IgD-negative memory B cell (primary cell): ENCODE measurements around the gene TRAF6. TPM values are rescaled to one million over a fixed set of nuclear protein-coding genes. Genes with fewer than 3 reads are reported as not detected.
A peak's percentile ranks its signal among the peaks of the same experiment; 100 is the strongest.
"Not testable (repeated sequence)": the region's sequence is repeated elsewhere in the genome, so short reads cannot be mapped to it uniquely, and the experiment has no call there.

Experiments
- H3K27ac Mint-ChIP-seq, 3 donors: one replicate each; pipeline ENCODE4 v1.8.0; 2020 to 2022; ENCODE audit warnings: mild to moderate bottlenecking in 3 of 3, mixed read lengths in 3 of 3, moderate library complexity in 1 of 3
- H3K27me3 Mint-ChIP-seq: one replicate; pipeline ENCODE4 v1.8.0; 2021; ENCODE audit warnings: mixed read lengths
- H3K36me3 Mint-ChIP-seq: one replicate; pipeline ENCODE4 v1.8.0; 2020; ENCODE audit warnings: mild to moderate bottlenecking, mixed read lengths
- H3K4me1 Mint-ChIP-seq, 3 donors: one replicate each; pipeline ENCODE4 v1.8.0; 2020 to 2022; ENCODE audit warnings: mixed read lengths in 3 of 3, mild to moderate bottlenecking in 1 of 3
- H3K4me3 Mint-ChIP-seq, 4 donors: one replicate each; pipeline ENCODE4 v1.8.0; 2020 to 2022; ENCODE audit warnings: mild to moderate bottlenecking in 4 of 4, mixed read lengths in 4 of 4, moderate library complexity in 3 of 4
- H3K9me3 Mint-ChIP-seq, 3 donors: one replicate each; pipeline ENCODE4 v1.8.0; 2020 to 2021; ENCODE audit warnings: mixed read lengths in 3 of 3, mild to moderate bottlenecking in 1 of 3
- polyA plus RNA-seq: library from polyadenylated mRNA; unstranded; fragments of 300-500 nt; fragmentation: Illumina TruSeq; gene quantifications from one replicate; pipeline ENCODE4 v1.2.3, GENCODE V29; 2021

TRAF6 gene
- polyA plus RNA-seq, 1 donor from 2014 or later = 12.2 TPM

GRCh38 chr11:36509201-36509639 is 852 bp downstream of the TRAF6 start:
- peaks cover 0 to 4% (median 3%) of the 10 kb centered on the region in 3 donors for H3K9me3 Mint-ChIP-seq
- peak overlapping the region; percentile 93 to 99 (median 94) for H3K27ac Mint-ChIP-seq
- peak overlapping the region; percentile 93 to 99 (median 98) for H3K4me3 Mint-ChIP-seq
- H3K4me1 Mint-ChIP-seq = peaks cover 22 to 35% (median 25%) of the 10 kb centered on the region in 3 donors
- peaks cover 4% of the 10 kb centered on the region for H3K27me3 Mint-ChIP-seq
- no peaks in the 10 kb centered on the region for H3K36me3 Mint-ChIP-seq

GRCh38 chr11:36508743-36509142 is 1.3 kb downstream of the TRAF6 start:
- H3K4me1 Mint-ChIP-seq = peaks cover 22 to 35% (median 25%) of the 10 kb centered on the region in 3 donors
- H3K9me3 Mint-ChIP-seq = no peaks in the 10 kb centered on the region

DNA sequence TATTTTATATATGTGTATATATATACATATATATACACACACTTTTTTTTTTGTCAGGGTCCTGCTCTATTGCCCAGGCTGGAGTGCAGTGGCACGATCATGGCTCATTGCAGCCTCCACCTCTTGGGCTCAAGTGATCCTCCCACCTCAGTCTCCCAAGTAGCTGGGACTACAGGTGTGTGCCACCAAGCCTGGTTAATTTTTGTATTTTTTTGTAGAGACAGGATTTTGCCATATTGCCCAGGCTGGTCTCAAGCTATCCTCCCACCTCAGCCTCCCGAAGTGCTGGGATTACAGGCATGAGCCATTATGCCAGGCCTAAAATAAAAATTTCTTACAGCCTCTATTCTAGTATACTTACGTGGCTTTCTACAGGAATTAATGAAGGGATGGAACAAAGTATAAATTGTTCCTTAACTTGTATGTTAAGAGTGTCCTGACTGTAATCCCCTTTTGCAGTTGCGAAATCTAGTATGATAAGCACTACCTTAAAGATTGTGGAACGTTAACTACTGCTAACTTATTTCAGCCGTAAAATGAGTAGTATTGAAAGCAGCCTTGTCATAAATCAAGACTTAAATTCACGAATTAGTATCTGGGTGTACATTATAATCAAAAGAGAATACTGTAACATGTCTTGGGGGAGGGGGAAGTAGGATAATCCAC is 2.1 kb downstream of the TRAF6 start:
- no peaks in the 10 kb centered on the region for H3K27me3 Mint-ChIP-seq
- peak overlapping the region in 2 of 3 donors; percentile 56 to 93 for H3K27ac Mint-ChIP-seq
- no peaks in the 10 kb centered on the region for H3K36me3 Mint-ChIP-seq
- H3K4me3 Mint-ChIP-seq = peak overlapping the region in 3 of 4 donors; percentile 98 to 99 (median 99)
- no peaks in the 10 kb centered on the region for H3K9me3 Mint-ChIP-seq
- peaks cover 22 to 35% (median 25%) of the 10 kb centered on the region in 3 donors for H3K4me1 Mint-ChIP-seq

More at GRCh38 chr11:36508743-36509142, 1.3 kb downstream of the TRAF6 start:
- Mint-ChIP-seq H3K4me3 (peak overlapping the region; percentile 93 to 99 (median 98)), H3K27ac (peak overlapping the region; percentile 93 to 99 (median 94)), H3K27me3 (peaks cover 4% of the 10 kb centered on the region), H3K36me3 (no peaks in the 10 kb centered on the region)

DNA sequence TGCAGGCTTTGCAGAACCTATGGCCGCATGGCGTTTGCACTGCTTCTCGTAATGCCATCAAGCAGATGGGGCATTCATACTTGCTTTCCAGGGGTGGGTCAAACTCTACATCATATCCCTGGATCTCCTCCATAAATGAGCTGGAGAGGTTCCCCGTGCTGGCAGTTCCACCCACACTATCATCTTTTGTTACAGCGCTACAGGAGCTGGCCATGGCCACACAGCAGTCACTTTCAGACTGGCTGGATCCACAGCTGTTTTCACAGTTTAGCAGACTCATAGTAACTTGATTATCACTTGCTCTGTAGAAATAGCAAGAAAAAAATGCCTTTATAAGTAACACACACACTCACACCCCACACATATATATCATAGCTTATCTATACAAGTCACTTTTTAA is 8.8 kb downstream of the TRAF6 start:
- Mint-ChIP-seq H3K9me3 (no peaks in the 10 kb centered on the region), H3K27ac (peak overlapping the region in 2 of 3 donors; percentile 11 to 62), H3K27me3 (no peaks in the 10 kb centered on the region), H3K4me3 (no peak overlapping the region), H3K36me3 (no peaks in the 10 kb centered on the region), H3K4me1 (peaks cover 8 to 27% (median 9%) of the 10 kb centered on the region in 3 donors)

- H3K27me3 Mint-ChIP-seq = no peaks in the 10 kb centered on the region
- no peak overlapping the region for H3K27ac Mint-ChIP-seq
- H3K4me3 Mint-ChIP-seq = no peak overlapping the region
- no peaks in the 10 kb centered on the region for H3K36me3 Mint-ChIP-seq
- H3K4me1 Mint-ChIP-seq = peaks cover 4 to 18% (median 6%) of the 10 kb centered on the region in 3 donors
- no peaks in the 10 kb centered on the region for H3K9me3 Mint-ChIP-seq
Observed at GRCh38 chr11:36500315-36500721, 9.8 kb downstream of the TRAF6 start.

GRCh38 chr11:36499315-36499714 is 10.8 kb downstream of the TRAF6 start:
- no peaks in the 10 kb centered on the region for H3K36me3 Mint-ChIP-seq
- H3K4me1 Mint-ChIP-seq = peaks cover 4 to 14% (median 6%) of the 10 kb centered on the region in 3 donors
- H3K9me3 Mint-ChIP-seq = no peaks in the 10 kb centered on the region
- no peaks in the 10 kb centered on the region for H3K27me3 Mint-ChIP-seq
- H3K27ac Mint-ChIP-seq = no peak overlapping the region
- no peak overlapping the region for H3K4me3 Mint-ChIP-seq

GRCh38 chr11:36498721-36499120 is 11.4 kb downstream of the TRAF6 start:
- Mint-ChIP-seq H3K27ac (no peak overlapping the region), H3K4me1 (peaks cover 4 to 12% (median 6%) of the 10 kb centered on the region in 3 donors), H3K9me3 (no peaks in the 10 kb centered on the region), H3K36me3 (peaks cover 3% of the 10 kb centered on the region), H3K4me3 (no peak overlapping the region), H3K27me3 (no peaks in the 10 kb centered on the region)

DNA sequence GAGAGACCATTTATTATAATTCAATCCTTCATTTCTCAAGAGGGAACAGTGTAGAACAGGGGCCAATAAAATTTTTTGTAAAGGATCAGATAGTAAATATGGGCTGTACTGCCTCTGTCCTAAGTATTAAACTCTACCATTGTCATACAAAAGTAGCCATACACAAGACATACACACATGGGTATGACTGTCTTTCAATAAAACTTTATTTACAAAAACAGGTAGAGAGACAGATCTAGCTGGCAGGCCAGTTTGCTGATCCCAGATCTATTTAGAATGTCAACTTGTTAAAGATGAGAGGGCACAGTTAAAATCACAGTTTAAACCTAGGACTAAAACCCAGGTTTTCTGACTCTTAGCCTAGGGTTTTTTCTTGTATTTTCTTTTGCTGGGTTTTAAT is 16.7 kb downstream of the TRAF6 start:
- Mint-ChIP-seq H3K27me3 (no peaks in the 10 kb centered on the region), H3K4me1 (peaks cover 0 to 5% (median 0%) of the 10 kb centered on the region in 3 donors), H3K9me3 (no peaks in the 10 kb centered on the region), H3K36me3 (peaks cover 14% of the 10 kb centered on the region), H3K27ac (peak overlapping the region in 2 of 3 donors; percentile 21 to 24), H3K4me3 (no peak overlapping the region)

DNA sequence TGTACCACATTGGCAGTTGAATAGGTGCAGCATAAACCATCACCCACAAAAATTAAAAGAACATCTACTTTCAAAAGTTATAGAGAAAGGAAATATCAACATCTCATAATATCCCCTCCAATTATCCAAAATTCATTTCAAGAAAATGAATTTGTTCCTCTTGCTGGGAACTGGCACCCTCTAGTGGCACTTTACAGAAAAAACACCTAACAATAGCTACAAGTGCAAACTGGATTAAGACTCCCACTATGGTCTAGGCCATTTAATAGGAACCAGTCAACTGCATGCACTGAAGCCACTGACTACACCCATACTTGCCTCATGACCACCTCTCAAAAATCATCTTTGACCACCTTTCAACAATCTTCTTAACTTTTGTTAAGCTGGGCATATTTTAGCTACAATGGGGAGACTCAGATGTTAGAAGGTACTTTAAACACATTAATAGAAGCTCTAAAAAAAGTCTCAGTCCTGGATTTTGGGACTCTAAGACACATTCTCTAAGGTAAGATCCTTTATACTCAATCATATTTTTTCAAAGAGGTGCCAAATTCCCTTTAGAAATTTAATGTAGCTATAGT is 17.3 kb downstream of the TRAF6 start:
- peaks cover 3 to 8% (median 5%) of the 10 kb centered on the region in 3 donors for H3K4me1 Mint-ChIP-seq
- no peak overlapping the region for H3K4me3 Mint-ChIP-seq
- no peaks in the 10 kb centered on the region for H3K9me3 Mint-ChIP-seq
- H3K27ac Mint-ChIP-seq = peak overlapping the region in 2 of 3 donors; percentile 21 to 24
- peaks cover 14% of the 10 kb centered on the region for H3K36me3 Mint-ChIP-seq
- no peaks in the 10 kb centered on the region for H3K27me3 Mint-ChIP-seq

DNA sequence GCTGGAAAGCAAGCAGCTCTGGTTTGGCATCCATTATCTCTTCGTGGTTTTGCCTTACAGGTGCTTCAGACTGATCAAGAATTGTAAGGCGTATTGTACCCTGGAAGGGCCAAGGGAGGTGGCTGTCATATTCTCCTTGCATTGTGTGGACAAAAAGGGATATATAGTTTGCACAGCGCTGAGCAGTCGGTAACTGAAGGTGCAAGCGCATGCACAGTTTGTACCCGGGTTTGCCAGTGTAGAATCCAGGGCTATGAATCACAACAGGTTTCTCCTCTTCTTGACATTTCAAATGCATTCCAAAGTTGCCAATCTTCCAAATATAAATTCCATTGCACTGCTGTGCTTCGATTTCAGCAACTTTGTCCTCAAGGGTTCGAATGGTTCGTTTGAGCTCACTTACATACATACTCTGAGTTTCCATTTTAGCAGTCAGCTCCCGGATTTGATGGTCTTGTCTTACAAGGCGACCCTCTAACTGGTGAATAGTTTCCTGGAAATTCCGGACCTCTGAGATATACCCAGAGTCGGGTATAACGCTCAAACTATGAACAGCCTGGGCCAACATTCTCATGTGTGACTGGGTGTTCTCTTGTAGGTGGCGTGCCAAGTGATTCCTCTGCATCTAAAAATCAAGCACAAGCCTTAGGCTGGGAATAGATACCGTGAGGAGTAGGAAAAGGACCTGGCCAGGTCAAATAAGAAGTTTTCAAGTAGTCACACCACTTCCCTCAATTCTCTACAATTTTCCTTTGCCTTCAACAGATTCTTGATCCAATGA is 19.9 kb downstream of the TRAF6 start:
- Mint-ChIP-seq H3K4me1 (peaks cover 10 to 16% (median 15%) of the 10 kb centered on the region in 3 donors), H3K4me3 (no peak overlapping the region), H3K27ac (peak overlapping the region in 1 of 3 donors; percentile 7), H3K9me3 (no peaks in the 10 kb centered on the region), H3K36me3 (peaks cover 14% of the 10 kb centered on the region), H3K27me3 (no peaks in the 10 kb centered on the region)

GRCh38 chr11:36488096-36488495 is 22.0 kb downstream of the TRAF6 start:
- Mint-ChIP-seq H3K4me1 (peaks cover 10 to 16% (median 15%) of the 10 kb centered on the region in 3 donors), H3K27me3 (no peaks in the 10 kb centered on the region), H3K27ac (peak overlapping the region in 1 of 3 donors; percentile 28), H3K4me3 (peak overlapping the region in 1 of 4 donors; percentile 69), H3K36me3 (peaks cover 12% of the 10 kb centered on the region), H3K9me3 (no peaks in the 10 kb centered on the region)

DNA sequence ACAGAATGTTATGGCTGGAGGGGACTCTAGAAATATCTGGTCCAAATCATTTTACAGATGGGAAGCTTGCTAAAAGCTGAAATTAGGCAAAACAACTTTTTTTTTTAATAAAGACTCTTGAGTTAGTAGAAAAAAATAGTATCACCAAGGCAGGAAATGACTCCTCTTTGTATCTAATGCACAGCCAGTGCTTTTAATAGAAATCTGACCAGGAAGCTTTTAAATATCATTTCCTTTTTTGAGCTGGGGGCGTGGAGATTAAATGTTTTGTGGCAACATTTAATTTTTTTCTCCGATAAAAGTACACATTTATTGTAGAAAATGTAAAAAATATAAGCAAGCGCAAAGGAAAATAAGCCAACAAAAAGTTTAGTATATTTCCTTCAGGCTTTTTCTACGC is 22.5 kb downstream of the TRAF6 start:
- Mint-ChIP-seq H3K27me3 (no peaks in the 10 kb centered on the region), H3K4me1 (peaks cover 10 to 15% (median 13%) of the 10 kb centered on the region in 3 donors), H3K9me3 (no peaks in the 10 kb centered on the region), H3K4me3 (peak overlapping the region in 2 of 4 donors; percentile 27 to 69), H3K27ac (peak overlapping the region in 2 of 3 donors; percentile 16 to 39), H3K36me3 (peaks cover 11% of the 10 kb centered on the region)

GRCh38 chr11:36485298-36486002 is 24.6 kb downstream of the TRAF6 start:
- Mint-ChIP-seq H3K9me3 (no peaks in the 10 kb centered on the region), H3K27ac (no peak overlapping the region), H3K4me1 (peaks cover 10 to 15% (median 11%) of the 10 kb centered on the region in 3 donors), H3K27me3 (no peaks in the 10 kb centered on the region), H3K36me3 (peaks cover 3% of the 10 kb centered on the region), H3K4me3 (no peak overlapping the region)

GRCh38 chr11:36483042-36483441 is 27.0 kb downstream of the TRAF6 start:
- not testable (repeated sequence) for H3K27ac Mint-ChIP-seq, H3K4me3 Mint-ChIP-seq, H3K9me3 Mint-ChIP-seq, H3K36me3 Mint-ChIP-seq, H3K27me3 Mint-ChIP-seq
- peaks cover 10 to 12% (median 11%) of the 10 kb centered on the region in 3 donors for H3K4me1 Mint-ChIP-seq
